SK-N-SH (cell line): ENCODE data around the gene EVI2A. TPM values are rescaled to one million over a fixed set of nuclear protein-coding genes. Genes with fewer than 3 reads are reported as not detected.

Experiments
- CTCF ChIA-PET: fragments of 300-600, 350-600 bp; formaldehyde crosslinking; extraction: SDS; loops from one replicate; lab custom pipeline; 2021; lab: Yijun Ruan, JAX
- POLR2A ChIA-PET: fragments of 350-600 bp; sonication (Branson Sonifier 250); formaldehyde crosslinking; extraction: SDS; loops from one replicate; lab custom pipeline; 2020; ENCODE audit warnings: antibody characterized with exemption, inconsistent platforms; lab: Yijun Ruan, JAX
- DNase-seq: peaks from one replicate; pipeline ENCODE4 v3.0.0; 2012
- H2AFZ ChIP-seq: fragments of 200-600 bp; sonication (generic); 2 replicates; pipeline ENCODE4 v1.8.1; 2016; ENCODE audit warnings: antibody characterized with exemption, mild to moderate bottlenecking, low read depth
- H3F3A ChIP-seq: fragments of 200-600 bp; sonication (generic); replicated peaks from 2 replicates; pipeline ENCODE3; 2016; ENCODE audit warnings: antibody characterized with exemption, mild to moderate bottlenecking; ENCODE audit not compliant: insufficient read depth
- H3K27ac ChIP-seq, 2 experiments: fragments of 200-500 bp in 1 of 2; fragments of 200-600 bp in 1 of 2; sonication (Bioruptor generic) in 1 of 2; sonication (generic), shearing (Covaris generic) in 1 of 2; 2 replicates each; pipeline versions ENCODE4 v1.5.1 to v1.6.1; 2014 to 2016; ENCODE audit warnings: low read depth in 2 of 2, inconsistent platforms in 1 of 2, low read length in 1 of 2, mild to moderate bottlenecking in 1 of 2, mixed read lengths in 1 of 2
- H3K27me3 ChIP-seq: fragments of 200-600 bp; sonication (generic), shearing (Covaris generic); 2 replicates; pipeline ENCODE4 v1.6.1; 2016; ENCODE audit warnings: mixed run types; ENCODE audit not compliant: insufficient read depth
- H3K36me3 ChIP-seq, 2 experiments: fragments of 200-500 bp in 1 of 2; fragments of 200-600 bp in 1 of 2; sonication (Bioruptor generic) in 1 of 2; sonication (generic) in 1 of 2; replicated peaks in 1 of 2; 2 replicates each; pipeline versions ENCODE3 to v1.5.1; 2014 to 2016; ENCODE audit warnings: low read length in 1 of 2, mild to moderate bottlenecking in 1 of 2; ENCODE audit not compliant: insufficient read depth in 2 of 2, control insufficient read depth in 1 of 2
- H3K4me1 ChIP-seq, 2 experiments: fragments of 200-500 bp in 1 of 2; fragments of 200-600 bp in 1 of 2; sonication (Bioruptor generic) in 1 of 2; sonication (generic), shearing (Covaris generic) in 1 of 2; 2 replicates each; pipeline versions ENCODE4 v1.5.1 to v1.6.1; 2014 to 2016; ENCODE audit warnings: low read depth in 1 of 2, low read length in 1 of 2, mixed run types in 1 of 2; ENCODE audit not compliant: insufficient read depth in 2 of 2, control insufficient read depth in 1 of 2
- H3K4me2 ChIP-seq: fragments of 200-600 bp; sonication (generic), shearing (Covaris generic); 2 replicates; pipeline ENCODE4 v1.6.1; 2017; ENCODE audit warnings: mixed run types
- H3K4me3 ChIP-seq, 2 experiments: fragments of 200-500 bp in 1 of 2; fragments of 200-600 bp in 1 of 2; sonication (Bioruptor generic) in 1 of 2; sonication (generic), shearing (Covaris generic) in 1 of 2; 2 replicates each; pipeline versions ENCODE4 v1.5.1 to v1.8.1; 2014 to 2016; ENCODE audit warnings: low read depth in 2 of 2, inconsistent platforms in 1 of 2, low read length in 1 of 2, mild to moderate bottlenecking in 1 of 2, mixed read lengths in 1 of 2, moderate library complexity in 1 of 2
- H3K79me2 ChIP-seq: fragments of 200-600 bp; sonication (generic); 2 replicates; pipeline ENCODE4 v1.8.1; 2017; ENCODE audit warnings: mild to moderate bottlenecking; ENCODE audit not compliant: insufficient read depth
- H3K9ac ChIP-seq: fragments of 200-600 bp; sonication (generic); 2 replicates; pipeline ENCODE4 v1.6.1; 2017; ENCODE audit warnings: mixed run types
- H3K9me2 ChIP-seq: fragments of 200-600 bp; sonication (generic); 2 replicates; pipeline ENCODE4 v1.6.1; 2017; ENCODE audit warnings: mixed run types
- H3K9me3 ChIP-seq: fragments of 200-600 bp; sonication (generic); 2 replicates; pipeline ENCODE4 v1.6.1; 2017; ENCODE audit warnings: mixed run types, mild to moderate bottlenecking, moderate library complexity
- H4K20me1 ChIP-seq: fragments of 200-600 bp; sonication (generic); 2 replicates; pipeline ENCODE4 v1.6.1; 2017; ENCODE audit warnings: mild to moderate bottlenecking, mixed run types; ENCODE audit not compliant: insufficient read depth
- ELF1 ChIP-seq: IDR thresholded peaks from 2 replicates; pipeline ENCODE4 v1.4.0; 2012
- EZH2phosphoT487 ChIP-seq: fragments of 200-600 bp; sonication (generic); IDR thresholded peaks from 2 replicates; pipeline ENCODE4 v1.6.1; 2017; ENCODE audit warnings: low read depth, mixed run types, mild to moderate bottlenecking, antibody characterized with exemption, moderate library complexity, borderline replicate concordance
- FOXJ3 ChIP-seq: sonication (generic); formaldehyde crosslinking; IDR thresholded peaks from 2 replicates; pipeline ENCODE4 v1.5.1; 2020; ENCODE audit warnings: mild to moderate bottlenecking, missing genetic modification reagents
- JUND ChIP-seq: IDR thresholded peaks from 2 replicates; pipeline ENCODE4 v1.4.0; 2012
- MEF2A ChIP-seq: IDR thresholded peaks from 2 replicates; pipeline ENCODE4 v1.4.0; 2012; ENCODE audit warnings: low read depth, borderline replicate concordance
- MXI1 ChIP-seq: IDR thresholded peaks from 2 replicates; pipeline ENCODE4 v1.6.1; 2012; ENCODE audit warnings: mild to moderate bottlenecking, low read depth, low read length, improper control_type of control experiment
- NFIC ChIP-seq: IDR thresholded peaks from 2 replicates; pipeline ENCODE4 v1.4.0; 2012; ENCODE audit warnings: borderline replicate concordance
- NRF1 ChIP-seq: IDR thresholded peaks from 2 replicates; pipeline ENCODE4 v1.6.1; 2012; ENCODE audit warnings: low read depth, mild to moderate bottlenecking, low read length
- POLR2AphosphoS5 ChIP-seq: IDR thresholded peaks from 2 replicates; pipeline ENCODE4 v1.6.1; 2012; ENCODE audit warnings: low read depth, low read length
- RAD21 ChIP-seq: IDR thresholded peaks from 2 replicates; pipeline ENCODE4 v1.6.1; 2012; ENCODE audit warnings: mild to moderate bottlenecking, low read length
- RFX5 ChIP-seq: IDR thresholded peaks from 2 replicates; pipeline ENCODE4 v1.6.1; 2012; ENCODE audit warnings: mild to moderate bottlenecking, improper control_type of control experiment, low read length
- RXRA ChIP-seq: IDR thresholded peaks from 2 replicates; pipeline ENCODE4 v1.4.0; 2012; ENCODE audit warnings: low read depth, mild to moderate bottlenecking, borderline replicate concordance
- SMC3 ChIP-seq: IDR thresholded peaks from 2 replicates; pipeline ENCODE4 v1.6.1; 2012; ENCODE audit warnings: low read depth, low read length, improper control_type of control experiment
- TCF12 ChIP-seq: IDR thresholded peaks from 2 replicates; pipeline ENCODE4 v1.4.0; 2012
- TEAD4 ChIP-seq: IDR thresholded peaks from 2 replicates; pipeline ENCODE4 v1.4.0; 2012; ENCODE audit warnings: mild to moderate bottlenecking, borderline replicate concordance; ENCODE audit not compliant: insufficient read depth
- WGBS: methylation state at CpG from one replicate; pipeline ENCODE4 v1.1.6; 2017; ENCODE audit warnings: low lambda C conversion rate; 5-methylcytosine and 5-hydroxymethylcytosine counted together
- polyA plus RNA-seq, 3 experiments: library from polyadenylated mRNA; depleted of rRNA; stranded (reverse); fragments of >200 nt; gene quantifications; 2 replicates each; pipeline ENCODE4 v1.2.3, GENCODE V29; 2012
- TF ChIP-seq, protein P1 (sequence below): IDR thresholded peaks from 2 replicates; pipeline ENCODE4; 2012
- TF ChIP-seq, protein P2 (sequence below): IDR thresholded peaks from 2 replicates; pipeline ENCODE4 v1.4.0; 2012; ENCODE audit warnings: low read depth, borderline replicate concordance

Gene EVI2A
- polyA plus RNA-seq, 1 of the 3 experiments (the other 2 are of a cell fraction): 1.3 TPM

DNA sequence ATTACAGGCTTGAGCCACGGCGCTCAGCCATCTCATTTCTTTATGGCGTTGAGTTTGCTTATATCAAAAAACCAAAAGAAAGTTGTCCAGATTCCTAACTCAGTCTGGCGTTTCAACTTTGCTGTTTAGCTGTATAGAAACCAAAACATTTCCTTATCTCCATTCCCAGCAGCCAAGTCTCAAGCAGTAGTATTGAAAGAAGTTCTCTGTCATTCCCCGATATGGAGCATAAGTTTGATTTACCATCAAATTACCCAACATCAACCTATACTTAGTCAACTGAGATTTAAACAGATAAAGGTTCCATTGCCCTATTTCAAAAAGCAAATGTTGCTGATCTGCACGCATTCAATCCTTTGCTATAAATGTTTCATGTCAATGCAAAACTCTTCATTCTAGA lies 42.6 kb upstream of the EVI2A start:
- peaks cover 7% of the 10 kb centered on the region for H3F3A ChIP-seq
- ChIA-PET CTCF (interaction anchor here (1.3 to 1.4 kb wide), 2 partner anchors 9 to 153 kb away, joined by 3 to 9 read pairs; no protein-coding TSS in a partner anchor), POLR2A (no interaction called here)
- no peak overlapping the region for H2AFZ ChIP-seq
- H3K27ac ChIP-seq: no peak overlapping the region
- no peaks in the 10 kb centered on the region for H3K27me3 ChIP-seq
- no peak for DNase-seq
- H3K4me3 ChIP-seq: no peak overlapping the region
- H3K4me2 ChIP-seq: no peak overlapping the region
- no peaks in the 10 kb centered on the region; the same call in 1 of the 2 replicates for H3K9me2 ChIP-seq
- peaks cover 8% of the 10 kb centered on the region; the same call in 1 of the 2 replicates for H3K79me2 ChIP-seq
- H3K36me3 ChIP-seq: peaks cover 39 to 49% of the 10 kb centered on the region in 2 experiments
- no peaks in the 10 kb centered on the region for H3K9me3 ChIP-seq
- no peak for TF ChIP-seq POLR2AphosphoS5
- TF ChIP-seq RXRA: no peak
- TF ChIP-seq JUND: no peak
- no peak for TF ChIP-seq MEF2A
- TF ChIP-seq NFIC: no peak
- no peak for TF ChIP-seq SMC3
- TF ChIP-seq FOXJ3 (CRISPR knock-in tag): no peak
- no peak for TF ChIP-seq EZH2phosphoT487
- no peak for TF ChIP-seq NRF1
- TF ChIP-seq TCF12: no peak
- TF ChIP-seq, protein P1, sequence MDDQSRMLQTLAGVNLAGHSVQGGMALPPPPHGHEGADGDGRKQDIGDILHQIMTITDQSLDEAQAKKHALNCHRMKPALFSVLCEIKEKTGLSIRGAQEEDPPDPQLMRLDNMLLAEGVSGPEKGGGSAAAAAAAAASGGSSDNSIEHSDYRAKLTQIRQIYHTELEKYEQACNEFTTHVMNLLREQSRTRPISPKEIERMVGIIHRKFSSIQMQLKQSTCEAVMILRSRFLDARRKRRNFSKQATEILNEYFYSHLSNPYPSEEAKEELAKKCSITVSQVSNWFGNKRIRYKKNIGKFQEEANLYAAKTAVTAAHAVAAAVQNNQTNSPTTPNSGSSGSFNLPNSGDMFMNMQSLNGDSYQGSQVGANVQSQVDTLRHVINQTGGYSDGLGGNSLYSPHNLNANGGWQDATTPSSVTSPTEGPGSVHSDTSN: no peak
- TF ChIP-seq, protein P2, sequence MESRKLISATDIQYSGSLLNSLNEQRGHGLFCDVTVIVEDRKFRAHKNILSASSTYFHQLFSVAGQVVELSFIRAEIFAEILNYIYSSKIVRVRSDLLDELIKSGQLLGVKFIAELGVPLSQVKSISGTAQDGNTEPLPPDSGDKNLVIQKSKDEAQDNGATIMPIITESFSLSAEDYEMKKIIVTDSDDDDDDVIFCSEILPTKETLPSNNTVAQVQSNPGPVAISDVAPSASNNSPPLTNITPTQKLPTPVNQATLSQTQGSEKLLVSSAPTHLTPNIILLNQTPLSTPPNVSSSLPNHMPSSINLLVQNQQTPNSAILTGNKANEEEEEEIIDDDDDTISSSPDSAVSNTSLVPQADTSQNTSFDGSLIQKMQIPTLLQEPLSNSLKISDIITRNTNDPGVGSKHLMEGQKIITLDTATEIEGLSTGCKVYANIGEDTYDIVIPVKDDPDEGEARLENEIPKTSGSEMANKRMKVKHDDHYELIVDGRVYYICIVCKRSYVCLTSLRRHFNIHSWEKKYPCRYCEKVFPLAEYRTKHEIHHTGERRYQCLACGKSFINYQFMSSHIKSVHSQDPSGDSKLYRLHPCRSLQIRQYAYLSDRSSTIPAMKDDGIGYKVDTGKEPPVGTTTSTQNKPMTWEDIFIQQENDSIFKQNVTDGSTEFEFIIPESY: no peak
- no peak for TF ChIP-seq RAD21
- no peak for TF ChIP-seq RFX5
- TF ChIP-seq, all 33 proteins: peak for 0
- peaks cover 0 to 12% of the 10 kb centered on the region in 2 experiments; a peak in 2 of 4 replicates for H3K4me1 ChIP-seq
- no peak overlapping the region for H3K9ac ChIP-seq
- WGBS: 97% methylated on average over 6 of the region's 6 CpGs
- no peaks in the 10 kb centered on the region for H4K20me1 ChIP-seq

DNA sequence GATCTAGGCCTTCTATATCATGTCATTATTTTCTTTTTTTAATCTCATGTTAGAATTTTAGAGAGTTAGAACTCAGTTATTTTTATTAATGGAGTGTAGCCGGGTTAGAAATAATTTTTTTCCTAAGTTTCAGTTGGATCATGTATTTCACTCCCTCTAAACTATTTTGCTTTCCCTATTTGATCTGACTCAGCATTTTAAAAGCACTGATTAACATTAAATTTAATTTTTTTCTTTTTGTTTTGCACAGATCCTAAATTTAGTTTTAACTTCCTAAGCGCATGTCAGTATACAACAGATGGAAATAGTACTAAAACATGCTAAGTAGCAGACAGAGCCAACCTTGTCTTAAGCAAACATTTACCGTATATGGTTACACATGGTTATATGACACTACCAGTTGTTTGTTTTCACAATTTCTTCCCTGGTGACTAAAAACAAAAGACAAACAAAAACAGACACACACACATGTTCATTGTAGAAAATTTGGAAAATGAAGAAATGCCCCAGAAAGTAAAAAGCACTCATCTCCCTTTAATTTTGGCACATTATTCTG lies 36.5 kb upstream of the EVI2A start:
- peaks cover 71 to 84% of the 10 kb centered on the region in 2 experiments for H3K36me3 ChIP-seq
- H3K4me2 ChIP-seq: no peak overlapping the region
- no peaks in the 10 kb centered on the region for H3K9me3 ChIP-seq
- no peak overlapping the region for H3K27ac ChIP-seq
- H3F3A ChIP-seq: peaks cover 6% of the 10 kb centered on the region
- WGBS: 91% methylated on average over 3 of the region's 3 CpGs
- H3K9ac ChIP-seq: no peak overlapping the region
- peaks cover 0 to 12% of the 10 kb centered on the region in 2 experiments; a peak in 2 of 4 replicates for H3K4me1 ChIP-seq
- no peaks in the 10 kb centered on the region for H3K27me3 ChIP-seq
- H4K20me1 ChIP-seq: no peaks in the 10 kb centered on the region
- no peak for DNase-seq
- no peak overlapping the region for H3K4me3 ChIP-seq
- H2AFZ ChIP-seq: no peak overlapping the region
- H3K9me2 ChIP-seq: no peaks in the 10 kb centered on the region; the same call in 1 of the 2 replicates
- TF ChIP-seq SMC3 (no peak), TEAD4 (no peak), MXI1 (no peak), ELF1 (no peak), EZH2phosphoT487 (no peak), RFX5 (no peak), NRF1 (no peak)
- TF ChIP-seq, all 33 proteins: peak for 0
- CTCF ChIA-PET: no interaction called here
- POLR2A ChIA-PET: no interaction called here
- H3K79me2 ChIP-seq: no peaks in the 10 kb centered on the region
